Bronchial epithelial cell (primary cell): ENCODE data around the gene AP1S1. TPM values are rescaled to one million over a fixed set of nuclear protein-coding genes. Genes with fewer than 3 reads are reported as not detected.
"Not testable (repeated sequence)": the region's sequence is repeated elsewhere in the genome, so short reads cannot be mapped to it uniquely, and the experiment has no call there.

Source experiments
- DNase-seq: peaks from one replicate; pipeline ENCODE4 v3.0.0-alpha.2; 2010; ENCODE audit warnings: low read depth
- FAIRE-seq: peaks from 2 replicates; lab custom pipeline; 2011; peaks lifted over from hg19 to GRCh38; lab: Jason Lieb, UNC
- H3K27me3 ChIP-seq: 2 replicates; pipeline ENCODE4 v1.5.1; 2011; ENCODE audit warnings: low read length; ENCODE audit not compliant: control insufficient read depth, insufficient read depth
- H3K36me3 ChIP-seq: 2 replicates; pipeline ENCODE4 v1.5.1; 2011; ENCODE audit warnings: low read length; ENCODE audit not compliant: control insufficient read depth, insufficient read depth
- H3K4me3 ChIP-seq: 2 replicates; pipeline ENCODE4 v1.5.1; 2011; ENCODE audit warnings: mild to moderate bottlenecking, low read depth, low read length, control low read depth
- CTCF ChIP-seq: IDR thresholded peaks from 2 replicates; pipeline ENCODE4 v1.5.1; 2011; ENCODE audit warnings: mild to moderate bottlenecking, moderate library complexity, low read length, control low read depth, inconsistent platforms; ENCODE audit not compliant: insufficient read depth, severe bottlenecking
- total RNA-seq: library from RNA; depleted of rRNA; stranded (reverse); fragments of >200 nt; gene quantifications from 2 replicates; pipeline ENCODE4 v1.2.1, GENCODE V29; 2014

The AP1S1 gene
- total RNA-seq, 1 donor from 2014 or later: 176 TPM

- FAIRE-seq (no peak), DNase-seq (no peak)
- Histone ChIP-seq H3K27me3 (no peaks in the 10 kb centered on the region), H3K4me3 (no peak overlapping the region), H3K36me3 (no peaks in the 10 kb centered on the region)
- no peak for TF ChIP-seq CTCF
Measured at GRCh38 chr7:101115215-101115614, 39.1 kb upstream of the AP1S1 start.

- no peaks in the 10 kb centered on the region for H3K36me3 ChIP-seq
- H3K4me3 ChIP-seq: no peak overlapping the region
- FAIRE-seq (no peak), DNase-seq (no peak)
- no peak for TF ChIP-seq CTCF
- H3K27me3 ChIP-seq: no peaks in the 10 kb centered on the region
Measured at GRCh38 chr7:101116898-101117297, 37.4 kb upstream of the AP1S1 start.

DNA sequence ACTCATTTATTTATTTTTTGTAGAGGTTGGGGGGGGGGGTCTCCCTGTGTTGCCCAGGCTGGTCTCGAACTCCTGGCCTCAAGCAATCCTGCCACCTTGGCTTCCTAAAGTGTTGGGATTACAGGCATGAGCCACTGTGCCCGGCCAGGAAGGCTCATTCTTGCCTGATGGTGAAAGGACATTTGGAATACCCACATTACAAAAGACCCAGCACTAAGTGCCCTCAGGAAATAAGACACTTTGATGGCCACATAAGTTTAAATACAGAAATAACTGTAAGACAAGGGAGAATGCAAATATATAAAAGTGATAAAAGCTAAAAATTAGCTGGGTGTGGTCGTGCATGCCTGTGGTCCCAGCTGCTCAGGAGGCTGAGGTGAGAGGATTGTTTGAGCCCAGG lies 35.4 kb upstream of the AP1S1 start:
- TF ChIP-seq CTCF: no peak
- Histone ChIP-seq H3K4me3 (no peak overlapping the region), H3K36me3 (no peaks in the 10 kb centered on the region), H3K27me3 (no peaks in the 10 kb centered on the region)
- DNase-seq (no peak), FAIRE-seq (no peak)

DNA sequence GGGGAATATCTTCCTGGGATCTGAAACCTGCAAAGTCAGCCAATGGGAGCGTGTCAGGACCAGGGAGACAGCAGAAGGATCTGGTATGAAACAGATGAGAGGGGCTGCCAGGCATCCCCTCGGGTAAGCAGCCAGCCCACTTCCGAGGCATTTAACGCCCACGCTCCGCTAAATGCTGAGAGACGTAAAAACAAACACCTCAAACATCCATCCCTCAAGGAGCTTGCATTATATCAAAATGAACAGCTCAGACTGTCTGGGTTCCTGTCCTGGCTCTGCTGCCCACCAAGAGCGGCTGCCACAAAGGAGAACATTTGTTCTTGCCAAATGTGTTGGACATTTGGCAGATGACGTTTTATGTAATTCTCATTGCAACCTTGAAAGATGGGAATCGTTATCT lies 34.4 kb upstream of the AP1S1 start:
- H3K4me3 ChIP-seq: no peak overlapping the region
- FAIRE-seq (no peak), DNase-seq (no peak)

GRCh38 chr7:101120315-101120714 lies 34.0 kb upstream of the AP1S1 start:
- FAIRE-seq (no peak), DNase-seq (no peak)
- TF ChIP-seq CTCF: no peak
- Histone ChIP-seq H3K4me3 (no peak overlapping the region), H3K27me3 (no peaks in the 10 kb centered on the region), H3K36me3 (no peaks in the 10 kb centered on the region)

More for the DNA sequence above, 34.4 kb upstream of the AP1S1 start:
- no peak for TF ChIP-seq CTCF
- H3K27me3 ChIP-seq: no peaks in the 10 kb centered on the region
- H3K36me3 ChIP-seq: no peaks in the 10 kb centered on the region

DNA sequence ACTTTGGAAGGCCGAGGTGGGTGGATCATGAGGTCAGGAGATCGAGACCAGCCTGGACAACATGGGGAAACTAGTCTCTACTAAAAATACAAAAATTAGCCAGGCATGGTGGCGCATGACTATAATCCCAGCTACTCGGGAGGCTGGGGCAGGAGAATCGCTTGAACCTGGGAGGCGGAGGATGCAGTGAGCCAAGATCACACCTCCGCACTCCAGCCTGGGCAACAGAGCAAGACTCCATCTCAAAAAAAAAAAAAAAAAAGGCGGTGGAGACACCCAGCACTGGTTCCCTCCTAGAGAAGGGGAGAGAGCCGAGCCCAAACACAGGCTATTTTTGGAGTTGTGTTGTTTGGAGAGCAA lies 32.7 kb upstream of the AP1S1 start:
- FAIRE-seq, H3K36me3 ChIP-seq, H3K27me3 ChIP-seq, DNase-seq, H3K4me3 ChIP-seq: not testable (repeated sequence)
